NCI-H1436 treated with DMSO at 0.1 percent for 48 hours (cell line): ENCODE measurements around the gene RRP12.
"Not testable (repeated sequence)": the region's sequence is repeated elsewhere in the genome, so short reads cannot be mapped to it uniquely, and the experiment has no call there.

ENCODE experiments used
- DNase-seq: peaks from one replicate; lab custom pipeline; 2025; lab: John Stamatoyannopoulos, UW

The RRP12 gene, protein sequence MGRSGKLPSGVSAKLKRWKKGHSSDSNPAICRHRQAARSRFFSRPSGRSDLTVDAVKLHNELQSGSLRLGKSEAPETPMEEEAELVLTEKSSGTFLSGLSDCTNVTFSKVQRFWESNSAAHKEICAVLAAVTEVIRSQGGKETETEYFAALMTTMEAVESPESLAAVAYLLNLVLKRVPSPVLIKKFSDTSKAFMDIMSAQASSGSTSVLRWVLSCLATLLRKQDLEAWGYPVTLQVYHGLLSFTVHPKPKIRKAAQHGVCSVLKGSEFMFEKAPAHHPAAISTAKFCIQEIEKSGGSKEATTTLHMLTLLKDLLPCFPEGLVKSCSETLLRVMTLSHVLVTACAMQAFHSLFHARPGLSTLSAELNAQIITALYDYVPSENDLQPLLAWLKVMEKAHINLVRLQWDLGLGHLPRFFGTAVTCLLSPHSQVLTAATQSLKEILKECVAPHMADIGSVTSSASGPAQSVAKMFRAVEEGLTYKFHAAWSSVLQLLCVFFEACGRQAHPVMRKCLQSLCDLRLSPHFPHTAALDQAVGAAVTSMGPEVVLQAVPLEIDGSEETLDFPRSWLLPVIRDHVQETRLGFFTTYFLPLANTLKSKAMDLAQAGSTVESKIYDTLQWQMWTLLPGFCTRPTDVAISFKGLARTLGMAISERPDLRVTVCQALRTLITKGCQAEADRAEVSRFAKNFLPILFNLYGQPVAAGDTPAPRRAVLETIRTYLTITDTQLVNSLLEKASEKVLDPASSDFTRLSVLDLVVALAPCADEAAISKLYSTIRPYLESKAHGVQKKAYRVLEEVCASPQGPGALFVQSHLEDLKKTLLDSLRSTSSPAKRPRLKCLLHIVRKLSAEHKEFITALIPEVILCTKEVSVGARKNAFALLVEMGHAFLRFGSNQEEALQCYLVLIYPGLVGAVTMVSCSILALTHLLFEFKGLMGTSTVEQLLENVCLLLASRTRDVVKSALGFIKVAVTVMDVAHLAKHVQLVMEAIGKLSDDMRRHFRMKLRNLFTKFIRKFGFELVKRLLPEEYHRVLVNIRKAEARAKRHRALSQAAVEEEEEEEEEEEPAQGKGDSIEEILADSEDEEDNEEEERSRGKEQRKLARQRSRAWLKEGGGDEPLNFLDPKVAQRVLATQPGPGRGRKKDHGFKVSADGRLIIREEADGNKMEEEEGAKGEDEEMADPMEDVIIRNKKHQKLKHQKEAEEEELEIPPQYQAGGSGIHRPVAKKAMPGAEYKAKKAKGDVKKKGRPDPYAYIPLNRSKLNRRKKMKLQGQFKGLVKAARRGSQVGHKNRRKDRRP (N-terminal part only)

DNA sequence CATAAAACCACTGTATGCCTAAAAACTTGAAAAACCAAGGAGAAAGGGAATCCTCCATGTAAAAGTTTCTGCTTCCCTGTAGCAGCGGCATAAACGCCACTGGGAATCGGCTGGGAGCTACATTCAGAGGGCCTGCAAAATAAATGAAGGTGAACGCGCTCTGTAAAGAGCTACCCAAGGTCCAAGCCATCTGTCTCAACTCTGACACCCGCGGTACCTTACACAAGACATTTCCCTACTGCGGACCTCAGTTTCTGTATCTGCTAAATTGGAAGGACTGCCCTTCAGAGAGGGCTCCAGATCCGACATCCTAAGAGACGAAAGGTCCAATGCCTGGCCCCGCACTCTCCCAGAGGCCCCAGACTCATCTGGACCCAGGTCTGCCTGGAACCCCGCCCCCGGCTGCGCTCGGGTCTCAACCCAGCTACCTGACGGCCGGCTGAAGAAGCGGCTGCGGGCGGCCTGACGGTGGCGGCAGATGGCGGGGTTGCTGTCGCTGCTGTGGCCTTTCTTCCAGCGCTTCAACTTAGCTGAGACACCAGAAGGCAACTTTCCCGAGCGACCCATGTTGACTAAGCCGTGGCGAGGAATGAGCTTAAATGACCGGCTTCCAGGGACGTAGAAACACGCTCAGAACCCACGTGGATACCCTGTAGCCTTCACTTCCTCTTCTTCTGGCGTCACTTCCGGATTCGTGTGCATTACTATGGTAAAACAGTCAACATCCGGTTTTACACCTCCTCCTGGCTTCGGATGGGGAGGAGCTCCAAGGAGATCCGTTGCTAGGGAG, at the start of gene RRP12:
Gene RRP12 (minus strand): TSS at position 676 of the 790 bp plus-strand sequence. CDS start 109 bp downstream, at position 567.
- peak; percentile 68 for DNase-seq

DNA sequence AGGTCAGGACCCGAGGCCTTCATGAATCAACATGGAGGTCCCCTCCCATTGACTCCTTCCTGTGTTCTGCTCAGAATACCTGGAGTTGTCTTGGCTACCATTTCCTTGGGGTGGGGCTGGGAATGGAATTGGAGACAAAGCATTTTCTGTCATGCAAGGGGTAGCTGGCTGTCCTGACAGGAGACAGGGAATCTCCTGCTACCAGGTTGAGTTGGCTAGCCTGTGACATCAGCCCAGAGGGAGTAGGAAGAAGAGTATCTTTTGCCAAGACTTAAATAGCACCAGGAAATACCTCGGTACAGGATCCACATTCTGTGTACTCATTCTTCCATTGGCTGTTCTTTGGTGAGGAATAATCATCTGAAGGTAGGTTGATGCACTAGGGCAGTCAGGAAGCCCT, 49.7 kb upstream of the RRP12 start:
- DNase-seq = no peak

DNA sequence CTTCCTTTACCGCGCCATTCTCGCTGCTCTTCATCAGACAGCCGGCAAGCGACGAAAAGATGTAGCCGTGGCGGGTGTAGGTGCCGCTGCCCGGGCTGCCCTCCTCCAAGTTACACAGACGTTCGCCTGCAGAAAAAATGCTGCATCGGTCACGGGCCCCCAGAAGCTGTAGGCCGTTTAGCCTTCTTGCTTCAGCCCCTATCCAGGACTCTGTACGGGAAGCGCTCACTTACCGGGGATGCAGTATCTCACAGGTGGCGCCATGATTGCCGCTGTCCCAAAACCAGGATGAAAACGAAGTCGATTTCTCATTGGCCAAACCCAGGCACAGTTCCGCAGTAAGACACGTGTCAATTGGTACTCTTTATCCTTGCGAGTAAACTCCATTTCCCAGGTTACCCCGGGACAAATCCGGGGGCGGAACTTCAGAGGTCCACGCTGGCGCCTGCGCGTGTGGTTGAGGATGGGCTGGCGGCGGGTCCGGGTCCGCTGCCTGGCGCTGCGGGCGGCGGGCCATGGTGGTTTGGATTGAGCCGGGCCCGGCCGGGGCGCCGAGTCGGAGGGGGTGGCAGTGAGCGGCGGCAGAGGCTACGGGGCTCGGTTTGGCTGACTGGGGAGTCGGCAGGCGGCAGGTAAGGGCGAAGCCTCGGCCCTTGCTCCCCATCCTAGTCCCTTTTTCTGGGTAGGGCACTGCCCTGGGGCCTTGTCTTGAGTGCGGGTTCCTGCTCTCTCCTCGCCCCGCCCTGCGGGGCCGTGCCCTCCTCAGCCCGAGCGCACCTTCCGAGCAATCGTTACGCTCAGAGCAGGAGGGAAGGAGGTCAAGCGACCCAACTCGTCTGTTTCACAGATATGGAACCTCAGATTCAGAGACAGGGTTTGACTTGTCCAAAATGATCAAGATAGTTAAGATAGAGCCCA, 44.8 kb upstream of the RRP12 start, which contains the start of the genes EXOSC1 and ZDHHC16:
Gene EXOSC1 (minus strand): TSS at position 285 of the 918 bp plus-strand sequence. CDS start 21 bp downstream, at position 264.
Gene ZDHHC16 (plus strand): TSS at position 454 of the 918 bp plus-strand sequence. CDS start 5,501 bp downstream, outside the sequence.
- DNase-seq = peak; percentile 90

DNA sequence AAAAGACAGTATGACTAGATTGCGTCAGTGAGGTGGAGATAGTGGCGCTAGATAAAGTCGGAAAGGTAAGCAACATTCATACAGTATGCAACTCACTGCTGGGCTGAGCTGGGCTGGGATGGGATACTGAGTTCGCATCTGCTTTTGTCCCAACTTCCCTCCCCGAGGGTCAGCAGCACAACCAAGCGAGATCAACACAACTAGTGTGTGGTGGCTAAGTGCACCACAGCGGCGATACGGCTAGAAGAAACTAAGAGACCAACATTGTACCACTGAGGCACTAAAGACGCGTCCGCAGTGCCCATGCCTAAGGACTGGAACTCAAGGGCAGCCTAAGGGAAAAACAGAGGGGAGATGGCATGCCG, 44.2 kb upstream of the RRP12 start:
- DNase-seq = no peak

DNA sequence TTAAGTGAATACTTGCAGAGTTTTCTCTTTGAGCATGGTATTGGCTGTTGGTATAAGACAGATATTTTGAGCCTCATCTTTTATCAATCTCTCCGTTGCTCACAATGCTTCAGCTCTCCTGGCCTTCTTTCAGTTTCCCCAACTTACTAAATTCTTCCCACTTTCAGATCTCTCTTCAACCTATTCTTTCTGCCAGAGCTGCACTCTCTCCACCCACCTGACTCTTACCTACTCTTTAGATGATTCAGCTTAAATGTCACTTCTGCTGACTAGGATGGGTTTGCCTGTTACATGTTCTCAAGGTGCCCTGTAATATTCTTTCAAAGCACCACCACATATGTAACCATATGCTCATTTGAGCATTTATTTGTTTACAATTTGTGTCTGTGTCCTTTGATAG, 43.1 kb upstream of the RRP12 start:
- no peak for DNase-seq

DNA sequence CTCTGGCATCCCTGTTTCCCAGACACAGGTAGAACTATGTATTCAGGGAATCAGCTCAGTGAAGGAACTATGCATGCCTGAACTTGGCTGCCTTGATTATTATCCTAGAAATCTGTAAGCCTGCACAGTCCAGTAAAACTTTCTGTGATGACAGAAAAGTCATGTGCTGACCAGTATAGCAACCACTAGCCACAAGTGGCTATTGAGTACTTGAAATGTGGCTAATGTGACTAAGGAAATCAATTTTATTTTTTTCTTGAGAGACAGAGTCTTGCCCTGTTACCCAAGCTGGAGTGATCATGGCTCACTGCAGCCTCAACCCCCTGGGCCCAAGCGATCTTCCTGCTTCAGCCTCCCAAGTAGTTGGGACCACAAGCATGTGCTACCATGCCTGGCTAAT, 41.1 kb upstream of the RRP12 start:
- no peak for DNase-seq

DNA sequence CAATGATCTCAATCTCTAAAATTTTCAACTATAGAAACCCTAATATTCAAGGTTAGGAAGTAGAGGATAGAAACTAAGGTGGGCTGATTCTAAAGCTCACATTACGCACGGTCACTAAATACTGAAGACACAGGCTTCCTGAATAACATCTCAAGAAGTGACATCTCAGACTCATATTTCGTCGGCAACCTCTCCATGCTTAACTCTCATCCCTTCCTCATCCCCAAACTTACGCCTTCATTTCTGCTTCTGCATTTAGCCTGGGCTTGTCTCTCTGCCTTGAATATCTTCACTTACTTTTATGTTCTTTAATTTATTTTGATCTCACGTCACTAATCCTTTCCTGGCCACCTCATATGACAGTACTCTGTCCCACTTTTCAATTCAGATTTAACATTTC, 34.1 kb upstream of the RRP12 start:
- DNase-seq = no peak

DNA sequence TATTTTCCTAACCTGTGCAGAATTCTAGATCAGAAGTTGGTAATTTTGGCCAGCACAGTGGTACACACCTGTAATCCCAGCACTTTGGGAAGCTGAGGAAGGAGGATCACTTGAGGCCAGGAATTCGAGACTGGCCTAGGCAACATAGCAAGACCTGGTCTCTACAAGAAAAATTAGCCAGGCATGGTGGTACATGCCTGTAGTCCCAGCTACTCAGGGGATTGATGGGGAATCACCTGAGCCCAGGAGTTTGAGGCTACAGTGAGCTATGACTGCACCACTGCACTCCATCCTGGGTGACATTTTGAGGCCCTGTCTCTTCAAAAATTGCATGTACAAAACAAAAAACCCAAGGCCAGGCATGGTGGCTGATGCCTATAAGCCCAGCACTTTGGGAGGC, 33.4 kb upstream of the RRP12 start:
- DNase-seq = no peak

DNA sequence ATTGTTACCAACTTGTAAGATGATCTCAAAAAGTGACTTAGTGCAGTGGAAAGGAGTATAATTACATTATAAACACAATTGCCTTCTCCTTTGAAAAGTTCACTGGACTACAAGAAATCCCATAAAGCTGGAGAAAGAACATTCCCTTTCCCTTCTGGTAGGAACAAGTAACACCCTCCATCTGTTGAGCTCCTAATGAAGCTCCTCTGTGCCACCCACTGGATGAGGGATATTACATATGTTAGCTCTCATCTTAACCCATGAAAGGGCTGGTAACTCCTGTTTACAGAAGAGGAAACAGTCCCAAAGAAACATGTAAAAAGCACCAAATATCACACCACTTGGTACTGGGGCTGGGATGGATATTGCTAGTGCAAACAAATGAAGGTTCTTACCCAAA, 32.9 kb upstream of the RRP12 start:
- DNase-seq = no peak

DNA sequence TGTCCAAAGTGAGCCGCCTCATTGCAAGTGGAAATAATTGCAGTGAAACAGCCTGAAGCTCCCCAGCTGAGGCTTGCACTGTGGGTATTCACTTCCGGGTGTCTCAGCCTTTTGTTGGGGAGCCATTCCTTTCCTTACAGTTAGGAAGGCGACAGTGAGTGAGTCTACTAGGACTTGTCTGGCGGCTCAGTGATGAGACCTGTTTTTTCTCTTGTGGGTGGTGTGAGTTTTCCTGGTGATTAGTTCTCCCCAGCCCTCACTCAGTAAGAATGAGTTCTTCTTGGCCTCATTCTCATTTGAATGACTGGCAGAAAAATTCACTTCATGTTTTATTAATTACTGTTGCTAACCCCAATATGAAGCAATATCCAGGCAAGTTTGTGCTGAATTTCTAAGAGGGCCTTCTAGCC, 27.4 kb upstream of the RRP12 start:
- DNase-seq = no peak

DNA sequence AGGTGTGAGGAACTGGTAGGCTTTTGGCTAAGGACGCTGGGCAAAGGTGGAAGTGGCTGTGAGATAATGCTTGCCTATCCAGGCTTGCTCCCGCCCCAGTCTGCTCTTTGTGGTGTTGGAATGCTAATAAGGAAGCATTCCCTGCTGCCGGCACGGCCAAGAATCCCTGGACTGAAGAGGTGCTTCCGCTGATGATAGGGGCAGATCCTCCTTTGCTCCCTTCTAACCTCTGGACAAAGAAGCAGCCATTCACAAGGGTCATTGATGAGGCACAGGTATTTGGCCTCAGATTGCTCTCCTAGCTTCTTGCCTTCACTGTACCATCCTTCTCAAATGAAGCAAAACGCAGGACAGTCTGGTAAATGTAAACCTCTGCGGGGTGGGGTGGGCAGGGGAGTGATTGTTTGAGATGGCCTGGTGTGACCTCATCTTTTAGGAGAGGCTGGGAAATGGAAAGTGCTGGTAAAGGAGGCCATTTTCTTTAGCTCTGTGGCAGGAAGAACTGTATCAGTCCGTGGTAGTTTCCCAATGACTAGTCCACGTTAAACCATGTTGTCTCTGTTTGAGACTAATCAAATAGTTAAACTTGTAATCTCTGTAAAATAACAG, 26.5 kb upstream of the RRP12 start:
- DNase-seq = no peak

DNA sequence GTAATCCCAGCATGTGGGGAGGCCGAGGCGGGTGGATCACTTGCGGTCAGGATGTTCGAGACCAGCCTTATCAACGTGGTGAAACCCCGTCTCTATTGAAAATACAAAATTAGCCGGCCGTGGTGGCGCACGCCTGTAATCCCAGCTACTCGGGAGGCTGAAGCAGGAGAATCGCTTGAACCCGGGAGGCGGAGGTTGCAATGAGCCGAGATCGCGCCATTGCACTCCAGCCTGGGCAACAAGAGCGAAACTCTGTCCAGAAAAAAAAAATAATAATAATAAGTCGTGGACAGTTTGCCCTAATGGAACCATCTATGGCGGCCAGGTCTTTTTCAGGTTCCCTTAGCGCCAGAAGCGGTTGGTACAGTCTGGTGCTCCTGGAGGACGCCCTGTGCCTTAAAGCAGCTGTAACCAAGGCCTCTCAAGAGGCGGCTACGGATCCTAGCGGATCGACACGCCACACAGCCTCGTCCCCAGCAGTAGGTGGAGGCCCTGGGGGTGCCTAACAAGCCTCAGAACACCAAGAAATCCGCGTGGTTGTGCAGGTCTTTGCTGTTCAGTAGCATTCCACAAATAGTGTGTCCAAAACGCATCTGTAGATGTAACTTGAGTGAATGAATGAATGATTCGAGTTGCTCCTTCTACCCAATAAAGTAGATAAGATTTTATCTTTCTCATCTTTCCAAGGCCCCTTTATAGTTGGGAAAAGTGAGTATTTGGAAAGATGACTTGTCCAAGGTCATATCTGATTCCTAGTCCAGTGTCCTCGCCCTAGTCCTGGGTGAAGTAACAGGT, 25.8 kb upstream of the RRP12 start:
- DNase-seq = no peak

DNA sequence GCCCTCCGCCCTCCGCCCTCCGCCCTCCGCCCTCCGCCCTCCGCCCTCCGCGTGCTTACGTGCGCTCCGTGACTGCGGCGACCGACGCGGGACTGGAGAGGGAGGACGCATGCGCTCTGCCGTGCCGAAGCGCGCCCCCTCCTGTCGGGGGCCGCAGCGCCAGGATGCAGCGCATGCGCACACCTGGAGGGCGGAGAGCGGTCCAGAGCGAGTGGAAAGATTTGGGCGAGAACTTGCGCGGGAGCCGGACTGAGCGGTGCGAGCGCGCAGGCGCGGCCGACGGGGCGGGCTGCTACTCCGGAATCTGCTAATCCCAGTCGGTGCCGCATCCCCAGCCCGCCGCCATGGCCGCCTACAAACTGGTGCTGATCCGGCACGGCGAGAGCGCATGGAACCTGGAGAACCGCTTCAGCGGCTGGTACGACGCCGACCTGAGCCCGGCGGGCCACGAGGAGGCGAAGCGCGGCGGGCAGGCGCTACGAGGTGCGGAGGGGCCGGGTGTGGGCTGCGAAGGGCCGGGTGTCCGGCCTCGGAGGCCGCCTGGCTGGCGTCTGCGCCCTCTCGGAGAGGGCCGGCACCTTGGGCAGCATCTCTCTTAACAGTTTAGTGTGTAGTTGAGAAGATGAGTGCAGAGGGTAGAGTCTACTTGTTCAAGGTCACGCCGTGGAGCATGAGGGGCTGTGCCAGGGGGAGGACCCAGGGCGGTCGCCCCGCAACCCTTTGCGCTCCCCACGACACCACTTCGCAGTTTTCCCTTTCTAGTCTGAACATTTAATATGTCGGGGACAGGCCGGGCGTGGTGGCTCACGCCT, 25.0 kb upstream of the RRP12 start, which contains the start of gene PGAM1:
Gene PGAM1 (plus strand): TSS at position 228 of the 812 bp plus-strand sequence. CDS start 117 bp downstream, at position 345.
- peak; percentile 84 for DNase-seq

DNA sequence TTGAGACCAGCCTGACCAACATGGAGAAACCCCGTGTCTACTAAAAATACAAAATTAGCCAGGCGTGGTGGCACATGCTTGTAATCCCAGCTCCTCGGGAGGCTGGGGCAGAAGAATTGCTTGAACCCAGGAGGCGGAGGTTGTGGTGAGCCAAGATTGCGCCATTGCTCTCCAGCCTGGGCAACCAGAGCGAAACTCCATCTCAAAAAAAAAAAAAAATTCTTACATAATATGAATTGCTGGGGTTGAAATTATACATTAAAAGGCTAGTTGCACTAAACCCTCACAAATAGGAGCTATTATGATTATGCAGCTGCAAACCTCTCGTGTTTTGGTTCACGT, 22.6 kb upstream of the RRP12 start:
- DNase-seq = not testable (repeated sequence)

DNA sequence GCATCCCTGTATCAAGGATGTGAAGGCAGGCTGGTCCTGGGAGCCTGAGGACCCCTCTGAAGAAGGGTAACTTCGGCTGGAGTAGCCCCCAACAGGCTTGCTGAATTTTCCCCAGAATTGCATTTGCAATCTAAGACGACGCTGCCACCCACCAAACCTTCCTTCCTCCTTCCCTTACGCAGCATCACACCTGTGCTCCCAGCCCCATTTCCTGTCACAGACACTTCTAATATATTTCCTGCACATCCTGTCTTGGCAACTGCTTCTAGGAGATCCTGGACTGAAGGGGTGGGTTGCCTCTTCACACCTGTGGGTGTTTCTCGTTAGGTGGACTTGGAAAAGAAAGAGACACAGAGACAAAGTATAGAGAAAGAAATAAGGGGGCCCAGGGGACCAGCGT, 15.4 kb upstream of the RRP12 start:
- DNase-seq = no peak

DNA sequence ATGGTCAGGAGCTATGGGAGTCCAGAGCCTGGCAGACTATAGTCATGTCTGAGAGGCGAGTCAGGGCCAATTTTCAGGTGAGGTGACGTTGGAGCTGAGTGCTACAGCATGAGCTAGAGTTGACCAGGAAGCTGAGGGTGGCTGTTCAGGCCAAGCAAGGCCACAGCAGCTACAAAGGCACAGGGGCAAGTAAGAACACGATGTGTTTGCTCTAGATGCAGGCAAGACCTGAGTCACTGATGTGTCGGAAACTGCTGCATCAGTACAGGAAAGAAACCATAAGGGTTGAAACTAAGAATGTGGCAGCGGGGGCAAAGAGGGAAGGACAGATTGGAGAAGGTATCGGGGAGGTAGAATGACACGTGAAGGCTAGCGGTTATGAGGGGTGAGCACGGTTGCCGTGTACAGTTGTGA, 11.8 kb upstream of the RRP12 start:
- DNase-seq = no peak

DNA sequence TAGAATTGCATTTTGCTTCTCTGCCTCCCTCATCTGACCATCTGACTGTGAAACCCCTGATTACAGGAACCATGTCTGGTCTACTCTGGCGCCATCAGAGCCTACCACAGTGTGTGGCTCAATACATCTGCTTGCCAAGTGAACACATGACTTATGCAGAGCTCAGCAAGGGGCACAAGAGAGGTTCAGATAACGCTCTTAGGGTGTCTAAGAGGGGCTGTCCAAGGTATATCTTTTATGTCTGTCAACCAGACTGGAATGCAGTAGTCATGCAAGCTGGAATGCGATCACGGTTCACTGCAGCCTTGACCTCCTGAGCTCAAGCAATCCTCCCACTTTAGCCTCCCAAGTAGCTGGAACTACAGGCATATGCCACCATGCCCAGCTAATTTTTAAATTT, 10.3 kb upstream of the RRP12 start:
- no peak for DNase-seq

DNA sequence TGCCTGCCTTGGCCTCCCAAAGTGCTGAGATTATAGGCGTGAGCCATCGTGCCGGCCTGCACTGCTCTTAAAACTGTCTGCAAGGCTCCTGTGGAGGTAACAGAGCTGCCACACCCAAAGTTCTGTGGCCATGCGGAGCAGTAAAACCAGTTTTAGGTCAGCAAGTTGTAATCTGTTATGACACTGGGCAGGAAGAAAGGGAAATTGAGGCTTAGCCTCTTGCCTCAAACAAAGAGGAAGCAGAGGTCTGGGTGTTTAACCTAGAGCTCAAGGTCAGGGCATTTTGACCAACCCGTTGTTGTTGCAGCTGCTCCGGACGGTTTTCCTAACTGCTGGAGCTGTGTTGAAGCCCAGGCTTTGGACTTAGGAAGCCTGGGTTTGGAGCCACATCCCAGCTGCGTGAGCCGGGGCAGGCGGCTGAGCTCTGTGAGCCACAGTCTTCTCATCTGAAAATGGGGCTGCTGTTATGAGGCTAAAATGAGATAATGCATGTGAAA, 7.4 kb upstream of the RRP12 start:
- DNase-seq = no peak
